ENCODE data around the gene CIT.
A peak's percentile ranks its signal among the peaks of the same experiment; 100 is the strongest.

CIT gene

GRCh38 chr12:119883237-119883636 lies 6.1 kb upstream of the CIT start:
- DNase-seq (ENCODE audit: low read depth), result no peak
- H3K4me3 ChIP-seq (ENCODE audit: low read length), result no peak overlapping the region
- no peak for TF ChIP-seq CTCF (IDR thresholded peaks at IDR 0.05; ENCODE audit: insufficient read depth, low read depth, low read length, missing control alignments)

- TF ChIP-seq CTCF (IDR thresholded peaks at IDR 0.05; ENCODE audit: insufficient read depth, low read depth, low read length, missing control alignments), result no peak
- no peak for DNase-seq (ENCODE audit: low read depth)
- peak overlapping the region; percentile 89 for H3K4me3 ChIP-seq (ENCODE audit: low read length)
Measured at GRCh38 chr12:119877639-119877948, 474 bp upstream of the CIT start.

- no peak for DNase-seq (ENCODE audit: low read depth)
- TF ChIP-seq CTCF (IDR thresholded peaks at IDR 0.05; ENCODE audit: insufficient read depth, low read depth, low read length, missing control alignments), result no peak
- H3K4me3 ChIP-seq (ENCODE audit: low read length), result no peak overlapping the region
Measured at GRCh38 chr12:119870457-119870856, 6.7 kb downstream of the CIT start.

GRCh38 chr12:119869720-119870119 lies 7.4 kb downstream of the CIT start:
- TF ChIP-seq CTCF (IDR thresholded peaks at IDR 0.05; ENCODE audit: insufficient read depth, low read depth, low read length, missing control alignments), result peak; percentile 21
- peak; percentile 92 for DNase-seq (ENCODE audit: low read depth)
- no peak overlapping the region for H3K4me3 ChIP-seq (ENCODE audit: low read length)

- peak; percentile 41 for DNase-seq (ENCODE audit: low read depth)
- TF ChIP-seq CTCF (IDR thresholded peaks at IDR 0.05; ENCODE audit: insufficient read depth, low read depth, low read length, missing control alignments), result no peak
- H3K4me3 ChIP-seq (ENCODE audit: low read length), result no peak overlapping the region
Measured at GRCh38 chr12:119868992-119869391, 8.1 kb downstream of the CIT start.

GRCh38 chr12:119864591-119864990 lies 12.5 kb downstream of the CIT start:
- no peak overlapping the region for H3K4me3 ChIP-seq (ENCODE audit: low read length)
- no peak for TF ChIP-seq CTCF (IDR thresholded peaks at IDR 0.05; ENCODE audit: insufficient read depth, low read depth, low read length, missing control alignments)
- DNase-seq (ENCODE audit: low read depth), result no peak

- no peak for DNase-seq (ENCODE audit: low read depth)
- no peak overlapping the region for H3K4me3 ChIP-seq (ENCODE audit: low read length)
- TF ChIP-seq CTCF (IDR thresholded peaks at IDR 0.05; ENCODE audit: insufficient read depth, low read depth, low read length, missing control alignments), result no peak
Measured at GRCh38 chr12:119859241-119859640, 17.9 kb downstream of the CIT start.

All from epithelial cell of esophagus (primary cell).